GM12891 (cell line): ENCODE data around the gene MTHFS.

Source experiments
- POLR2A ChIP-seq: IDR thresholded peaks from 2 replicates; pipeline ENCODE4 v1.6.1; 2011; ENCODE audit warnings: low read depth, low read length, control low read depth
- POLR2AphosphoS5 ChIP-seq: IDR thresholded peaks from 2 replicates; pipeline ENCODE4 v1.6.1; 2011; ENCODE audit warnings: low read depth, low read length, control low read depth

DNA sequence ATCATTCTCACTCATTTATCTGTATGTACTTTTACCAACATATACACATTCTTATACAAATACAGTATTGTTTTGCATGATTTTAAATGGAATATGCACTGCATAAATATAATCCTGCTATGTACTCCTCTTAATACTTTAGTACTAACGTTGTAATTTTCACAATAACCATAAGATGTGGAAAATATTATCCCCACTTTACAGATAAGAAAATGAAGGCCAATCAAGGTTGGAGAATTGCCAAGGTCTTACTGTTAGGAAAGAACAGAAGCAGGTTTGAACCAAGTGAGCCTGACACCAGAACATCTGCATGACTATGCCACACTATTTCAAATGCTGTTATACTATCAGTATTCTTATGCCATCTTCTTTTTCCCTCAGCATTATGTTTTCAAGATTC is 41.3 kb upstream of the MTHFS start:
- TF ChIP-seq POLR2A (no peak), POLR2AphosphoS5 (no peak)
